ENCODE data around the gene TOM1L2. TPM values are rescaled to one million over a fixed set of nuclear protein-coding genes. Genes with fewer than 3 reads are reported as not detected.
"Not testable (repeated sequence)": the region's sequence is repeated elsewhere in the genome, so short reads cannot be mapped to it uniquely, and the experiment has no call there.

The TOM1L2 gene
- total RNA-seq, 2 donors from 2014 or later = 15.5 to 17.8 TPM

DNA sequence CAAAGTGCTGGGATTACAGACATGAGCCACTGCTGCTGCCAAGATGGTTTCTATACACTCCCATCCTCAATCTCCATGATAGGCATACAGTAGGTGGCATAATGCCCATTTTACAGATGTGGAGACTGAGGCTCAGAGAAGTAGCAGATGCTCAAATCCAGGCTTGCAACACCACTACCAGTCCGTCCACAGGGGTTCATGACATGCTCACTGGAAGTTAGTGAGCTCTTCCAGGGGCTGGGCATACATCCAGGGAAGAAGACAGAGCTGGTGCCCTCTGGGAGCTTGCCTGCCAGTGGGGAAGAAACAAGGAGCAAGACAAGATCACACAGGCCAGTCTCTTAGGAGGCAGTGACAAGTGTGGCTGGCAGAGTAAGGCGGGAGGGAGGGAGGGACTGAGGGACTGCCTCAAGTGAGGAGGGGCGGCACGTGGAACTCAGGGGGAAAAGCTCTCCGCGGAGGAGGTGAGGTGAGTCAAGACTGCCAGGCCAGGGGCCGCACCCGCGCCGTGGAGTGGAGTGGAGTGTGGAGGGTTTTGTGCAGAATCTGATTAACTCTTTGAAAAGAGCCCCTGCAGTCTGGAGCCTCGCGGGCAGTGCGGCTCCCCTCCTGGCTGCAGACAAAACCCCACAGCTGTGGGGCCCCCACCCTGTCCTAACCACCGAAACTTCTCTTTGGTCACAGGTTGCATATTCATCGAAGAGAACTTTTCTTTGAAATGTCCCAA is 163.3 kb downstream of the TOM1L2 start:
- H3K4me3 Mint-ChIP-seq = peak overlapping the region; percentile 49
- ATAC-seq = peak; percentile 29 to 50
- H3K27me3 Mint-ChIP-seq = no peaks in the 10 kb centered on the region
- peaks cover 13 to 18% of the 10 kb centered on the region in 2 donors for H3K4me1 Mint-ChIP-seq (ENCODE audit: low read depth in 2 of 2)
- no peak overlapping the region for H3K27ac Mint-ChIP-seq
- no peak for DNase-seq (ENCODE audit: low spot score)
- no peaks in the 10 kb centered on the region for H3K36me3 Mint-ChIP-seq
- H3K9me3 Mint-ChIP-seq = no peaks in the 10 kb centered on the region

DNA sequence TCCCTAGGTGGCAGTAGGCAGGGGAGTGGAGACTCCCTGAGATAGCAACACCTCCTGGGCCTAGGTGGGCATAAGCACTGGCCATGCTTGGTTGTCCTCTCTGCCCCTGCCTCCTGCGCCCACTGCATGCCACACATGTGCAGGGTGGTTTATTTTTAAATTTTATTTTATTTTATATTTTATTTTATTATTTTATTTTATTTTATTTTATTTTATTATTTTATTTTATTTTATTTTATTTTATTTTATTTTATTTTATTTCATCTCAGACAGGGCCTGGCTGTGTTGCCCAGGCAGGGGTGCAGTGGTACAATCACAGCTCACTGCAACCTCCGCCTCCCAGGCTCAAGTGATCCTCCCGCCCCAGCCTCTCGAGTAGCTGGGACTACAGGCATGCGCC is 164.0 kb downstream of the TOM1L2 start:
- not testable (repeated sequence) for H3K9me3 Mint-ChIP-seq; H3K27me3 Mint-ChIP-seq; H3K36me3 Mint-ChIP-seq; H3K27ac Mint-ChIP-seq; ATAC-seq; H3K4me3 Mint-ChIP-seq; DNase-seq (ENCODE audit: low spot score)
- H3K4me1 Mint-ChIP-seq (ENCODE audit: low read depth in 2 of 2) = peaks cover 13 to 18% of the 10 kb centered on the region in 2 donors

DNA sequence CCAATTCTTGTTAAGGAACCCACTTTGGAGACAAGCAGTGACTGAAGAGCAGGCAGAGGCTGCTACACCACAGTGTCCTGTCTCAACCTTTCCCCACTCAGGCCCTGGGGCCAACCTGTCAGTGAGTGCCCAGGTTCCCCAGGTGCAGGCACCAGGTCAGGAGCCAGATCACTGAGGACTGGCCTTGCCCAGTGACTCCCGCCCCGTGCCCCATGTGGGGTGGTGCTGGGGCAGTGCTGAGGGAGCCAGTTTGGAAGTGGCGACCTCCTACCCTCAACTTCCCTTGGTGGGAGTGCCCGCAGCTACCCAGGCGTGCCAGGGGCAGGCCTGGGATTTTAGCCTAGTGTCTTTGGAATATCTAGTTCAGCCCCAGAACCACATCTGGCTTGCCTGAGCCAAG is 164.8 kb downstream of the TOM1L2 start:
- no peaks in the 10 kb centered on the region for H3K36me3 Mint-ChIP-seq
- H3K4me1 Mint-ChIP-seq (ENCODE audit: low read depth in 2 of 2) = peaks cover 13 to 18% of the 10 kb centered on the region in 2 donors
- no peak overlapping the region for H3K4me3 Mint-ChIP-seq
- DNase-seq (ENCODE audit: low spot score) (no peak), ATAC-seq (no peak)
- H3K27ac Mint-ChIP-seq = no peak overlapping the region
- no peaks in the 10 kb centered on the region for H3K9me3 Mint-ChIP-seq
- H3K27me3 Mint-ChIP-seq = no peaks in the 10 kb centered on the region

DNA sequence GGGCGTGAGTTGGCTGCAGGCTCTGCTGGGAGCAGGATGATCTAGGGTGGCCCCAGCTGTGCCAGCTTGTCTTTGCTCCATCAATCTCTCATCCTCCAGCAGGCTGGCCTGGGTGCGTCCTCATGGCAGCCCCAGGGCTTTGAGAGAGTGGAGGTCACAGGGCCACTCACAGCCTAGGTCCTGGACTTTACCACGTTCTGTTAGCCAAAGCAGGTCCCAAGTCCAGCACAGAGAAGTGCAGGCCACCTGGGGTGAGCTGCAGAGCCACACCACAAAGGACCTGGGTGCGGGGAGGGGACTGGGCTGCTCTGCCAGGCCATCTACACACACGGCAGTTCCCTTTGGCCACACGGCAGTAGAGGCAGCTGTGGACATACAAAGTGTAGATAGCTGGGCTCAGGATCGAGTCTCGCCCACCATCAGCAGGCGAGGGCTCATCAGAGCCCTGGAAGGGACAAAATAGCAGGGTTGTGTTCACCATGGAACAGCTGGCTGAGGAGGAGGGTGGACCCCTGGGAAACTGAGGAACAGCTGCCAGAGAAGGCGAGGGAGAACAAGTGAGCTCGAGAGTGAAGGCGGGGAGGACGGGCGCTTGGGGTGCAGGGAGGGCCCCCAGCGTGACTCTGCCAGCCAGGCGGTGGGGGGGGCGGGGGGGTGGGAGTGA is 165.5 kb downstream of the TOM1L2 start:
- ATAC-seq (no peak), DNase-seq (ENCODE audit: low spot score) (no peak)
- H3K27ac Mint-ChIP-seq = no peak overlapping the region
- H3K4me3 Mint-ChIP-seq = no peak overlapping the region
- H3K9me3 Mint-ChIP-seq = no peaks in the 10 kb centered on the region
- peaks cover 13 to 20% of the 10 kb centered on the region in 2 donors for H3K4me1 Mint-ChIP-seq (ENCODE audit: low read depth in 2 of 2)
- no peaks in the 10 kb centered on the region for H3K36me3 Mint-ChIP-seq
- H3K27me3 Mint-ChIP-seq = no peaks in the 10 kb centered on the region

DNA sequence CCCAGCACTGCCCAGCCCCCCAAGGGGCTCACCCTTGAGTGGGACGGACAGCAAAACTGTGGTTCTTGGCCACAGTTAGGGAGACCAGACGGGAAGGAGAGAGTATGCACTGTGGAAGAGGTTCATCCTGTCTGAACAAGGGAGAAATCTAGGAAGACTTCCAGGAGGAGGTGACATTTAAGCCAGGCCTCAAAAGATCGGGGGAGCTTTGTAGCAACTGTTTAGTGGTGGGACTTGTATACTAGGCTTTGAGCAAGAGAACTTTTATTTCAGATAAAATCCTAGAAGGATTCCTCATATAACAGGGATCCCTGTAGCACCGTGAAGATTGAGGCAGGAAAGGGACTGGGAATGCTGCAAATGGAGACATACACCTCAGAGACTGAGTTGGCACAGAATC is 166.2 kb downstream of the TOM1L2 start:
- no peak overlapping the region for H3K4me3 Mint-ChIP-seq
- no peak overlapping the region for H3K27ac Mint-ChIP-seq
- no peak for ATAC-seq
- H3K4me1 Mint-ChIP-seq (ENCODE audit: low read depth in 2 of 2) = peaks cover 13 to 18% of the 10 kb centered on the region in 2 donors
- no peak for DNase-seq (ENCODE audit: low spot score)
- no peaks in the 10 kb centered on the region for H3K27me3 Mint-ChIP-seq
- H3K36me3 Mint-ChIP-seq = no peaks in the 10 kb centered on the region
- H3K9me3 Mint-ChIP-seq = no peaks in the 10 kb centered on the region

DNA sequence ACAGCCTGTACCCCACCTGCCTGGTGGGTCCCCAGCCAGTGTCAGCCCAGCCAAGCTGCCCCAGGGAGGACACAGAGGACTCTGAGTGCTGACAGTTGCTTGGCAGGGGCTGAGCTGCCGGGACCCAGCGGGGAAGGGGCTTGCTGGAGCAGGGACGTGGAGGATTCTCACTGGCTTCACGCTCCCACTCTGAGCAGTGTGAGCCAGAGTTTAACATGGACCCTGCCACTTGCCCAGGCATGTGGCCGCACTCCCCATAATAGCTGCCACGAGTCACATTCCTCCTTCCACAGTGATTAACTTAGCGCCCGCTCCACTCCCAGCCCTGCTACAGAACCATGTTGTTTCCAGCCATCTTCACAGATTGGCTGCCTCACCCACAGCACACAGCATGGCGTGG is 166.6 kb downstream of the TOM1L2 start:
- no peak for ATAC-seq
- Mint-ChIP-seq H3K27me3 (no peaks in the 10 kb centered on the region), H3K27ac (peak overlapping the region in 1 of 2 donors; percentile 47), H3K4me1 (ENCODE audit: low read depth in 2 of 2) (peaks cover 13 to 18% of the 10 kb centered on the region in 2 donors), H3K9me3 (no peaks in the 10 kb centered on the region), H3K4me3 (no peak overlapping the region), H3K36me3 (no peaks in the 10 kb centered on the region)
- no peak for DNase-seq (ENCODE audit: low spot score)

DNA sequence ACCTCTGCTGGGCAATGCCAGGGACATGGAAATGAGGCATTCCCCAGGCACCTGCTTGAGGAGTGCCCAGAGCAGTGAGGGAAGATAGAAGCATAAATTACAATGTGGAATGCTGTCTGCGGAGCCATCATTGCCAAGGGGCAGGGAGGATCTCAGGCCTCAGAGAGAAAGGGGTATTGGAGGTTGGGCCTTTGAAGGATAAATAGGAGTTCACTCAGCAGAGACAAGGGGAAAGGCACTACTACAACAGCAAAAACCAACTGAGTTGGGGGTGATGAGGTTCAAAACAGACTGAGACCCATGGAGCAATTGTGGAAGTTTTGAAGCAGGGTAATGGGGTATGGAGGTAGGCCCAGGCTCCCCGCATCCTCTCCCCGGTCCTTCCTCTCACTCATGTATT is 168.2 kb downstream of the TOM1L2 start:
- Mint-ChIP-seq H3K4me1 (ENCODE audit: low read depth in 2 of 2) (peaks cover 11 to 23% of the 10 kb centered on the region in 2 donors), H3K9me3 (no peaks in the 10 kb centered on the region), H3K4me3 (no peak overlapping the region), H3K36me3 (no peaks in the 10 kb centered on the region), H3K27ac (no peak overlapping the region), H3K27me3 (no peaks in the 10 kb centered on the region)
- no peak for ATAC-seq
- no peak for DNase-seq (ENCODE audit: low spot score)

DNA sequence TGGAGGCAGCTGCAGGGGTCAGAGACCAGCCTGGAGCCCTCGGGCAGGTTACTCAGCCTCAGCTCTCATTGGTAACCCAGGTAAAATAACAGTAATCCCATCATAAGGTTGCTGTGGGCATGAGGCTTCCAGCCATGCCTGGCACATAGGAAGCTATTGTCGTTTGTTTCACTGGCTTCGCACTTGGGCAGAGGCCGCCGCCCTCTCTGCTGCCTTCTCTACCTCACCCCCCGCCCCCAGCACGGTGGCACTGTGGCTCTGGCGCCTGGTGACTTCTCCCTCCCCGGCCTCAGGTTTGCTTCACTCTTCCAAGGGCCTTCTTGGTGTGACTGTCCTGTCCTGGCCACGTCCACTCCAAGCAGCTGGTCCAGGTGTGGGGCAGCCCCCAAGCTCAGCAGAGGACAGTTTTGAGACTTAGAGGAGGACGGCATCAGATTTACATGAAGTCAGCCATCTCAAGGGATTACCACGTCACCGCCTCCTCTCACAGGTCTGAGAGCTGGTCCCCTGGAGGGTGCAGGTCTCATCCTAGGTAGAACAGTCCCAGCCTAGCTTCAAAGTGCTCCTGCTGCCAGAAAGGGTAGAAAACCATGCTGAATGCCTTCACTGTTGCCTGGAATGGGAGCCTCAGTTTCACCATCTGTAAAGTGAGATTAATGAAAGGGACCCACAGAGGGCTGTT is 170.3 kb downstream of the TOM1L2 start:
- ATAC-seq (no peak), DNase-seq (ENCODE audit: low spot score) (no peak)
- no peaks in the 10 kb centered on the region for H3K9me3 Mint-ChIP-seq
- H3K27me3 Mint-ChIP-seq = no peaks in the 10 kb centered on the region
- no peaks in the 10 kb centered on the region for H3K36me3 Mint-ChIP-seq
- H3K27ac Mint-ChIP-seq = no peak overlapping the region
- no peak overlapping the region for H3K4me3 Mint-ChIP-seq
- H3K4me1 Mint-ChIP-seq (ENCODE audit: low read depth in 2 of 2) = peaks cover 6 to 19% of the 10 kb centered on the region in 2 donors

DNA sequence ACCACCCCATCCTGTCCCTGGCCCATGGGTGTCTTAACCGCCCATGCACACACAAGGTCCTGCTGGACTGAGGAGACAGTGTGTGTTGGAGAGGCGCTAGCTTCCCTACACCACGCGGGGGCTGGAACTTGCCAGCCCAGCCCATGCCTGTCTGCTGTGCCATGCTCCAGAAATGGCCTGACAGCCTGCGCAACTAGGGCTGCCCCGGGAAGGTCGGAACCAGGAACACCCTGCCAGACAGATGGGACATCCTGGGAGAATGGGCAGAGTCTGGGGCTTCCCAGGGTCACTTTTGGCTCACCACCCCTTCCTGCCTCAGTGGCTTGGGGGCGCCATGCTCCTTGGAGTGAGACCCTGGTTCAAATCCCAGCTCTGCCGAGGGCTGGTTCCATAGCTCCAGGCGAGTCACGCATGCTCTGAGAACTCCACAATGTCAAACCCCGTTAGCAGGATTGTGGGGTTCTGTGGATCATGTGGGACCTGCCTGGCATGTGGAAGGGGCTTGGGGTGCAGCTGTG is 171.6 kb downstream of the TOM1L2 start:
- Mint-ChIP-seq H3K36me3 (no peaks in the 10 kb centered on the region), H3K4me1 (ENCODE audit: low read depth in 2 of 2) (peaks cover 0 to 11% of the 10 kb centered on the region in 2 donors)

DNA sequence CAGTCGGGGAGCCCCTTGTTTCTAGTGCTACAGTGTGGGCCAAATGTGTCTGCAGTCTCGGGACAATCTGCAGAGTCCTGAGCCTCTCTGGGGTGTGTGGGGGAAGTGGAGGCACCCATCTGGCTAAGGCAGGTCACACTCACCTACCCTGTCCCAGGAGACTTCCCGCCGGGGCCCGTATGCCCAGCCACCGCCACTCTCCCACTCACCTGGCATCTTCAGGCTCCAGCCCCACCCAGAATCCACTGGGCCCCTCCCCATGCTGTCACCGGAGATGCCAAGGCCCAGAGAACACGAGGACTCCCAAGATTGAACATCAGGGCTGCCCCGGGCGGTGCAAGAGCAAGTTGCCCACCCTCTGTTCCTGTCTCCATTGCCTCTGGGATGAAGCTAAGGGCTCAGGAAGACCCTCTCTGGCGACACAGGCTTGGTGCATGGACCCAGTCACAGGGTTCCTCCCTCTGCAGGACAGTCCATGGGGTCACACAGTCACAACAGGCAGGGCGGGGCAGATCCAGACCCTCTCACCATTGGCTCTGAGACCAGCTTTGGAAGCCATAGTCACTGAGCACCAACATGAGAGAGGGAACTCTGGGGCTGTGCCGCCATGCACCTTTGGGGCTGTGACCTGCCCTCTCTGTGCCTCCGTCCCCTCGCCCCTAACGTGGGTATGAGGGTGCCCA is 173.5 kb downstream of the TOM1L2 start:
- ATAC-seq = no peak
- DNase-seq (ENCODE audit: low spot score) = no peak
- Mint-ChIP-seq H3K4me1 (ENCODE audit: low read depth in 2 of 2) (peaks cover 4 to 15% of the 10 kb centered on the region in 2 donors), H3K27ac (no peak overlapping the region), H3K27me3 (no peaks in the 10 kb centered on the region), H3K9me3 (no peaks in the 10 kb centered on the region), H3K36me3 (no peaks in the 10 kb centered on the region), H3K4me3 (no peak overlapping the region)

More for the DNA sequence above, 171.6 kb downstream of the TOM1L2 start:
- no peak overlapping the region for H3K27ac Mint-ChIP-seq
- no peaks in the 10 kb centered on the region for H3K9me3 Mint-ChIP-seq
- no peak overlapping the region for H3K4me3 Mint-ChIP-seq
- no peak for DNase-seq (ENCODE audit: low spot score)
- ATAC-seq = no peak
- H3K27me3 Mint-ChIP-seq = no peaks in the 10 kb centered on the region

DNA sequence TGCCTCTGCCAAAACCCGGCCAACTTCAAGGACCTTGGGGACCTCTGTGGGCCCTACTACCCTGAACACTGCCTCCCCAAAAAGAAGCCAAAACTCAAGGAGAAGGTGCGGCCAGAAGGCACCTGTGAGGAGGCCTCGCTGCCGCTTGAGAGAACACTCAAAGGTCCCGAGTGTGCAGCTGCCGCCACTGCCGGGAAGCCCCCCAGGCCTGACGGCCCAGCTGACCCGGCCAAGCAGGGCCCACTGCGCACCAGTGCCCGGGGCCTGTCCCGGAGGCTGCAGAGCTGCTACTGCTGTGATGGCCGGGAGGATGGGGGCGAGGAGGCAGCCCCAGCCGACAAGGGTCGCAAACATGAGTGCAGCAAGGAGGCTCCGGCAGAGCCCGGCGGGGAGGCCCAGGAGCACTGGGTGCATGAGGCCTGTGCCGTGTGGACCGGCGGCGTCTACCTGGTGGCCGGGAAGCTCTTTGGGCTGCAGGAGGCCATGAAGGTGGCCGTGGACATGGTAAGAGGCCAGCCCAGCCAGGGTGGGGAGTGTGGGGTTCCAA is 174.1 kb downstream of the TOM1L2 start:
- no peaks in the 10 kb centered on the region for H3K9me3 Mint-ChIP-seq
- ATAC-seq = no peak
- H3K4me3 Mint-ChIP-seq = no peak overlapping the region
- H3K27ac Mint-ChIP-seq = no peak overlapping the region
- no peak for DNase-seq (ENCODE audit: low spot score)
- peaks cover 11 to 21% of the 10 kb centered on the region in 2 donors for H3K4me1 Mint-ChIP-seq (ENCODE audit: low read depth in 2 of 2)
- no peaks in the 10 kb centered on the region for H3K27me3 Mint-ChIP-seq
- H3K36me3 Mint-ChIP-seq = no peaks in the 10 kb centered on the region

DNA sequence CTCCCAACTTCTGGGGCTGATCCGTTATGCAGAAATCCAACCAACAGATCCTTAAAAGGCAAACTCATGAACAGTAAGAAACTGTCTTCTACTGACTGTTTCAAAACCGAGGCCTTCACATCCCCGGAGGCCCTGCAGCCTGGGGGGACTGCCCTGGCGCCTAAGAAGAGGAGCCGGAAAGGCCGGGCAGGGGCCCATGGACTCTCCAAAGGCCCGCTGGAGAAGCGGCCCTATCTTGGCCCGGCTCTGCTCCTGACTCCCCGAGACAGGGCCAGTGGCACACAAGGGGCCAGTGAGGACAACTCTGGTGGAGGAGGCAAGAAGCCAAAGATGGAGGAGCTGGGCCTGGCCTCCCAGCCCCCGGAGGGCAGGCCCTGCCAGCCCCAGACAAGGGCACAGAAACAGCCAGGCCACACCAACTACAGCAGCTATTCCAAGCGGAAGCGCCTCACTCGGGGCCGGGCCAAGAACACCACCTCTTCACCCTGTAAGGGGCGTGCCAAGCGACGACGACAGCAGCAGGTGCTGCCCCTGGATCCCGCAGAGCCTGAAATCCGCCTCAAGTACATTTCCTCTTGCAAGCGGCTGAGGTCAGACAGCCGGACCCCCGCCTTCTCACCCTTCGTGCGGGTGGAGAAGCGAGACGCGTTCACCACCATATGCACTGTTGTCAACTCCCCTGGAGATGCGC is 174.9 kb downstream of the TOM1L2 start:
- no peak overlapping the region for H3K27ac Mint-ChIP-seq
- no peak for DNase-seq (ENCODE audit: low spot score)
- no peaks in the 10 kb centered on the region for H3K36me3 Mint-ChIP-seq
- peaks cover 19 to 26% of the 10 kb centered on the region in 2 donors for H3K4me1 Mint-ChIP-seq (ENCODE audit: low read depth in 2 of 2)
- H3K4me3 Mint-ChIP-seq = no peak overlapping the region
- no peaks in the 10 kb centered on the region for H3K27me3 Mint-ChIP-seq
- no peaks in the 10 kb centered on the region for H3K9me3 Mint-ChIP-seq
- ATAC-seq = no peak

DNA sequence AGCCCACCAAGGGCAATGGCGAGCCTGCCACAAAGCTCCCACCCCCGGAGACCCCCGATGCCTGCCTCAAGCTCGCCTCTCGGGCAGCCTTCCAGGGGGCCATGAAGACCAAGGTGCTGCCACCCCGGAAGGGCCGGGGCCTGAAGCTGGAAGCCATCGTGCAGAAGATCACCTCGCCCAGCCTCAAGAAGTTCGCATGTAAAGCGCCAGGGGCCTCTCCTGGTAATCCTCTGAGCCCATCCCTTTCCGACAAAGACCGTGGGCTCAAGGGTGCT is 175.5 kb downstream of the TOM1L2 start:
- H3K4me1 Mint-ChIP-seq (ENCODE audit: low read depth in 2 of 2) = peaks cover 24 to 29% of the 10 kb centered on the region in 2 donors
- no peak overlapping the region for H3K4me3 Mint-ChIP-seq
- H3K27ac Mint-ChIP-seq = no peak overlapping the region
- no peaks in the 10 kb centered on the region for H3K9me3 Mint-ChIP-seq
- H3K36me3 Mint-ChIP-seq = no peaks in the 10 kb centered on the region
- H3K27me3 Mint-ChIP-seq = no peaks in the 10 kb centered on the region
- DNase-seq (ENCODE audit: low spot score) (no peak), ATAC-seq (no peak)

All from natural killer cell treated with Interleukin-12 subunit alpha and Interleukin-12 subunit beta and Interleukin-15 and Interleukin-18, amount 100 ng/mL, for 72 hours (primary cell).